ENCODE results near the gene SLC17A2. TPM values are rescaled to one million over a fixed set of nuclear protein-coding genes. Genes with fewer than 3 reads are reported as not detected.

SLC17A2 gene
- total RNA-seq, 2 experiments from 2014 or later, result not detected

DNA sequence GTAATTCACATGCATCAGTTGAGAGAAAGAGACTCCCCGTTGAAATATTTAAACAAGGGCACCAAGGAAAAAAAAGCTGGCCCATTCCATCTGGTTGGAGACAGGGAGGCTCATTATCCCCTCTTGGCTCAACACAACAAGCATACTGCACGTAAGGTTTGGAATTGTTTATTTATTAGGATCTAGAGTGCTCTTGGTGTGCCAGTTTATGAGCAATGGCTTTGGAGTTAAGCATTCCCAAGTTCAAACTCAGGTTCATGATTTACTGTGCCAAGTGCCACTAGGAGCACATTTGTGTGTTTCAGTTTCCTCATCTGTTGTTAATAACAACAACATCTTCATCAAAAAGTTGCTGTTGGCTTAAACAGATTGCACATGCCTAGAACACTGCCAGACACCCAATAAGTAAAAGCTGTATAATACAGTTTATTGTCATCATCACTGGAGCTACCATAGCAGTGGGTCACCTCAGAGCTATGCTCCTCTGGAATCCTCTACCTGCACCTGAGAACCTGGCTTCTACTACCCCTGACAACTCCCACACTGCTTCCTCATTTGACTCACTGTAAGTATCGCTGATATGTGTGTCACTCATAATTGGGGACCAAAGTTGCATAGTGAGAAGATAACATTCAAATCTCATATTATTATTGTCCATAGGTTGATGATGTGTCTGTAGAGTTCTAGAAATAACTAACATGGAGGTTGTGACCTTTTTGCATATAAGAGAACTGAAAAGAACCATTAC, 61.9 kb downstream of the SLC17A2 start:
- Mint-ChIP-seq H3K36me3 (no peaks in the 10 kb centered on the region), H3K27ac (no peak overlapping the region), H3K4me1 (peaks cover 21% of the 10 kb centered on the region), H3K27me3 (no peaks in the 10 kb centered on the region), H3K4me3 (no peak overlapping the region), H3K9me3 (no peaks in the 10 kb centered on the region)
- no peak for DNase-seq

DNA sequence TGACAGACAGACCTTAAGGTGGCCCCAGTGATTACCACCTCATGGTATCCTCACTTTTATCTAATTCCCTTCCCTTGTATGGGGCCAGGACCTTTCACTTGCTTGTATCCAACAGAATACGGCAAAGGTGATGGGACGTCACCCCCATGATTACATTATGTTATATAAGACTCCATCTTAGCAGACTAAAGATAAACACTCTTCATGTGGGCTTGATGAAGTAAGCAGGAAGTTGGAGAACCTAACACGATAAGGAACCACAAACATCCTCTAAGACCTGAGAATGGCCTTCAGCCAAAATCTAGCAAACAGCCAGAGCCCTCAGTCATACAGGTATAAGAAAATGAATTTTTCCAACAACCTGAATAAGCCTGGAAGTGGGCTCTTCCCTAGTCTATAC, 64.5 kb downstream of the SLC17A2 start:
- H3K4me1 Mint-ChIP-seq, result peaks cover 17% of the 10 kb centered on the region
- no peaks in the 10 kb centered on the region for H3K9me3 Mint-ChIP-seq
- DNase-seq, result no peak
- no peak overlapping the region for H3K27ac Mint-ChIP-seq
- no peaks in the 10 kb centered on the region for H3K27me3 Mint-ChIP-seq
- H3K36me3 Mint-ChIP-seq, result peaks cover under 1% of the 10 kb centered on the region
- H3K4me3 Mint-ChIP-seq, result no peak overlapping the region

DNA sequence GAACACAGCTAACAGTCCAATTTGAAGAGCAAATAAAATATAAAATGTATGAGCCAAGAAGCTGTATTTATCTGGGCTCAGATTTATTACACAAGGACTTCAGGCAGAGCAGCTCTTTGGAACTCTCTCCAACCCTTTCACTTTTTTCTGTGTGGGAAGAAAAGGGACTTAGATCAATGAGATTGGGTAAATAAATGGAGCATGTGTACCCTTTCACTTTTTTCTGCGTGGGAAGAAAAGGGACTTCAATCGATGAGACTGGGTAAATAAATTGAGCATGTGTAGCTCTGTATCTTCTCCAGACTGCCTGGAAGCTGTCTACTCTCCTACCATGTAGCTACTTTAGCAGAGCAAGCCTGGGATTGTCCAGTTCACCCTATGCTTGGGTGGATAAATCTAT, 67.1 kb downstream of the SLC17A2 start:
- Mint-ChIP-seq H3K9me3 (no peaks in the 10 kb centered on the region), H3K27ac (no peak overlapping the region), H3K27me3 (no peaks in the 10 kb centered on the region), H3K36me3 (peaks cover 2% of the 10 kb centered on the region), H3K4me3 (no peak overlapping the region), H3K4me1 (peaks cover 14% of the 10 kb centered on the region)
- no peak for DNase-seq

Other genes starting within 250 kb of the SLC17A2 start
- not detected for gene SLC17A4, start 175.9 kb downstream of the SLC17A2 start, total RNA-seq
- gene SLC17A1, start 98.6 kb downstream of the SLC17A2 start, total RNA-seq, result not detected
- gene SLC17A3, start 56.4 kb downstream of the SLC17A2 start, total RNA-seq, result not detected
- gene TRIM38, start 32.1 kb upstream of the SLC17A2 start, total RNA-seq, result 1 to 10 TPM; 8.1 to 8.2 TPM
- under 1 TPM; 0.76 to 0.80 TPM for gene HFE, start 156.7 kb upstream of the SLC17A2 start, total RNA-seq

All from activated naive CD8-positive, alpha-beta T cell treated with anti-CD3 and anti-CD28 coated beads for 36 hours (primary cell).